Stimulated activated CD4-positive, alpha-beta T cell treated with anti-CD3 and anti-CD28 coated beads, Interleukin-12 subunit alpha, Interleukin-12 subunit beta, amount 100 ng/mL, for 4 hours (primary cell): ENCODE measurements around the gene TENM4.
"Not testable (repeated sequence)": the region's sequence is repeated elsewhere in the genome, so short reads cannot be mapped to it uniquely, and the experiment has no call there.

Experiments used
- DNase-seq: peaks from one replicate; pipeline ENCODE4 v3.0.0-alpha.2; 2020

TENM4 gene

GRCh38 chr11:78868563-78868962, 572.3 kb downstream of the TENM4 start:
- no peak for DNase-seq

GRCh38 chr11:78860720-78861422, 580.0 kb downstream of the TENM4 start:
- no peak for DNase-seq

- DNase-seq = no peak
These were observed 583.1 kb downstream of the TENM4 start for GRCh38 chr11:78857688-78858087.

GRCh38 chr11:78856211-78856610, 584.6 kb downstream of the TENM4 start:
- no peak for DNase-seq

- DNase-seq = no peak
These were observed 585.7 kb downstream of the TENM4 start for GRCh38 chr11:78855116-78855515.

- DNase-seq = no peak
These were observed 587.3 kb downstream of the TENM4 start for GRCh38 chr11:78853521-78853920.

- DNase-seq = no peak
These were observed 588.8 kb downstream of the TENM4 start for GRCh38 chr11:78851878-78852586.

GRCh38 chr11:78850078-78850477, 590.8 kb downstream of the TENM4 start:
- no peak for DNase-seq

GRCh38 chr11:78846269-78846668, 594.6 kb downstream of the TENM4 start:
- no peak for DNase-seq

- DNase-seq = no peak
These were observed 595.3 kb downstream of the TENM4 start for GRCh38 chr11:78845496-78845895.

- no peak for DNase-seq
These were observed 599.3 kb downstream of the TENM4 start for GRCh38 chr11:78841456-78842060.

- no peak for DNase-seq
These were observed 600.2 kb downstream of the TENM4 start for GRCh38 chr11:78840623-78841022.

GRCh38 chr11:78840200-78840599, 600.6 kb downstream of the TENM4 start:
- no peak for DNase-seq

- DNase-seq = no peak
These were observed 602.4 kb downstream of the TENM4 start for GRCh38 chr11:78838417-78838816.

GRCh38 chr11:78835646-78836045, 605.2 kb downstream of the TENM4 start:
- DNase-seq = no peak

- no peak for DNase-seq
These were observed 605.9 kb downstream of the TENM4 start for GRCh38 chr11:78834886-78835285.

- no peak for DNase-seq
These were observed 607.6 kb downstream of the TENM4 start for GRCh38 chr11:78833237-78833636.

- DNase-seq = no peak
These were observed 608.4 kb downstream of the TENM4 start for GRCh38 chr11:78832226-78832947.

- DNase-seq = no peak
These were observed 609.3 kb downstream of the TENM4 start for GRCh38 chr11:78831571-78831970.

- DNase-seq = no peak
These were observed 610.5 kb downstream of the TENM4 start for GRCh38 chr11:78830277-78830819.

- DNase-seq = no peak
These were observed 611.7 kb downstream of the TENM4 start for GRCh38 chr11:78829146-78829545.

GRCh38 chr11:78828676-78829075, 612.2 kb downstream of the TENM4 start:
- no peak for DNase-seq

- DNase-seq = not testable (repeated sequence)
These were observed 613.5 kb downstream of the TENM4 start for GRCh38 chr11:78827291-78827690.
